Natural killer cell (primary cell): Measurements from ENCODE around the gene ST6GALNAC2. TPM values are rescaled to one million over a fixed set of nuclear protein-coding genes. Genes with fewer than 3 reads are reported as not detected.

Experiments used
- ATAC-seq, 3 donors: fragments of 150-1000 bp in 2 of 3; fragments of 200-7000 bp in 1 of 3; cut with Tn5 transposase; 1 replicate in 1 of 3; 2 replicates in 2 of 3; pipeline ENCODE4 v1.10.0; 2021; ENCODE audit warnings: mild to moderate bottlenecking in 2 of 3, moderate library complexity in 2 of 3
- DNase-seq, 2 donors: peaks; one replicate each; pipeline versions ENCODE4 v3.0.0 to v3.0.0-alpha.2; 2013 to 2021; ENCODE audit warnings: mixed read lengths in 1 of 2
- H3K27ac ChIP-seq: one replicate; pipeline ENCODE4 v1.5.1; 2013; ENCODE audit warnings: mild to moderate bottlenecking, low read length
- H3K27me3 ChIP-seq: one replicate; pipeline ENCODE4 v1.6.1; 2013; ENCODE audit warnings: low read length; ENCODE audit not compliant: control insufficient read depth, insufficient read depth
- H3K36me3 ChIP-seq: one replicate; pipeline ENCODE4 v1.6.1; 2013; ENCODE audit warnings: low read length; ENCODE audit not compliant: control insufficient read depth, insufficient read depth
- H3K4me1 ChIP-seq: one replicate; pipeline ENCODE4 v1.6.1; 2013; ENCODE audit warnings: low read length; ENCODE audit not compliant: control insufficient read depth, insufficient read depth
- H3K4me3 ChIP-seq: one replicate; pipeline ENCODE4 v1.5.1; 2013; ENCODE audit warnings: low read length
- H3K9me3 ChIP-seq: one replicate; pipeline ENCODE4 v1.6.1; 2013; ENCODE audit warnings: low read length; ENCODE audit not compliant: control insufficient read depth, insufficient read depth
- H3K27ac Mint-ChIP-seq, 2 donors: one replicate each; pipeline ENCODE4 v1.8.0; 2022; ENCODE audit warnings: mild to moderate bottlenecking in 2 of 2, mixed read lengths in 2 of 2, moderate library complexity in 1 of 2
- H3K27me3 Mint-ChIP-seq, 2 donors: one replicate each; pipeline ENCODE4 v1.8.0; 2022; ENCODE audit warnings: low read depth in 2 of 2, mixed read lengths in 2 of 2
- H3K36me3 Mint-ChIP-seq: one replicate; pipeline ENCODE4 v1.8.0; 2022; ENCODE audit warnings: mixed read lengths
- H3K4me1 Mint-ChIP-seq, 2 donors: one replicate each; pipeline ENCODE4 v1.8.0; 2022; ENCODE audit warnings: mixed read lengths in 2 of 2
- H3K4me3 Mint-ChIP-seq: one replicate; pipeline ENCODE4 v1.8.0; 2022; ENCODE audit warnings: mild to moderate bottlenecking, moderate library complexity, mixed read lengths
- H3K9me3 Mint-ChIP-seq, 2 donors: one replicate each; pipeline ENCODE4 v1.8.0; 2022; ENCODE audit warnings: mixed read lengths in 2 of 2
- WGBS: methylation state at CpG from one replicate; pipeline ENCODE4 v1.1.7; 2013; ENCODE audit warnings: missing lambda C conversion rate; ENCODE audit not compliant: insufficient coverage; 5-methylcytosine and 5-hydroxymethylcytosine counted together
- intact Hi-C: fragments of 100-400 bp; cut with micrococcal nuclease; formaldehyde crosslinking; loops from one replicate; pipeline ENCODE4 v1.14.2; 2022
- total RNA-seq, 4 donors: library from RNA; stranded (reverse); fragments of 120-200 nt in 1 of 4; gene quantifications; one replicate each; pipeline versions ENCODE4 v1.2.3 to v1.2.4, GENCODE V29; 2013 to 2022
- TF ChIP-seq, protein P1 (sequence below): fragments of 200-600 bp; IDR thresholded peaks from one replicate; pipeline ENCODE4 v1.8.0; 2022; ENCODE audit warnings: antibody characterized with exemption

Gene ST6GALNAC2
- total RNA-seq, 3 donors from 2014 or later (not counting 1 experiment from before 2014, with no cell fraction given), result 0.65 TPM; not detected in 2

DNA sequence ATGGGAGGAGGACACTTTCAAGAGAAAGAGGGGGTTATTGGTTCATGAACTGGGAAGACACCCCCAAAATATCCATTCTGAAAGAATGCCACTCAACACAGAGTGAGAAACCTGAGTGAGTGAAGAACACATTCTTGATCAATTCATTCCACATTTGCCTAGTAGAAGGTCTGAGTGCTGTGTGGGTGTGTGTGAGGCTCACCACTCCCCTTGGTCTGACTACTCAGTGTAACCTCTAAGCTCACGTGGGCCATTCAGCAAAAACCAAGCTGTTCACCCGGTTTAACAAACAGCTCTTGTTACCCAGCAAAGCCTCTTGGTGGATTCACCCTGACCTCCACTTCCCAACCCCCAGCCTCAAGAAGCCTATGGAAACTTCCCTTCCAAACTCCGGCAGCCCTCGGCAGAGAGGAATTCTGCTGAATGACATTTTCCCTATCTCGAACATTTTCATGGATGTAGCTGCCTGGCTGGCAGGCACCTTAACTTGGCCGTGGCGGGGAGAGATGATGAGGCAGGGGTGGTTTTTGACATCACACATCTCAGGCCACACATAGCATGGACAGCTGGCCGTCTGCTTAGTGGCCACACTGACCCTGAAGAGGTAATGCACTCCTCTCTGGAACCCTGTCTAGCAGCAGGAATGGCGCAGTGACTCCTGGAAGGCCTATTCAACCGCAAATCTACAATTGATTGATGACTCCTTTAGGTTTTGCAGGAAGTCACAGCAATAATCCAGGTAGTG is 46.3 kb upstream of the ST6GALNAC2 start:
- intact Hi-C loops, result no loop called here
- ATAC-seq, result peak in 1 of 3 donors; percentile 86
- Histone ChIP-seq H3K4me1 (no peaks in the 10 kb centered on the region), H3K9me3 (no peaks in the 10 kb centered on the region), H3K4me3 (no peak overlapping the region), H3K36me3 (no peaks in the 10 kb centered on the region), H3K27me3 (no peaks in the 10 kb centered on the region), H3K27ac (no peak overlapping the region)
- Mint-ChIP-seq H3K4me3 (no peak overlapping the region), H3K4me1 (no peaks in the 10 kb centered on the region), H3K9me3 (no peaks in the 10 kb centered on the region), H3K36me3 (no peaks in the 10 kb centered on the region), H3K27ac (no peak overlapping the region), H3K27me3 (peaks cover 0 to 2% of the 10 kb centered on the region in 2 donors)
- TF ChIP-seq, protein P1, sequence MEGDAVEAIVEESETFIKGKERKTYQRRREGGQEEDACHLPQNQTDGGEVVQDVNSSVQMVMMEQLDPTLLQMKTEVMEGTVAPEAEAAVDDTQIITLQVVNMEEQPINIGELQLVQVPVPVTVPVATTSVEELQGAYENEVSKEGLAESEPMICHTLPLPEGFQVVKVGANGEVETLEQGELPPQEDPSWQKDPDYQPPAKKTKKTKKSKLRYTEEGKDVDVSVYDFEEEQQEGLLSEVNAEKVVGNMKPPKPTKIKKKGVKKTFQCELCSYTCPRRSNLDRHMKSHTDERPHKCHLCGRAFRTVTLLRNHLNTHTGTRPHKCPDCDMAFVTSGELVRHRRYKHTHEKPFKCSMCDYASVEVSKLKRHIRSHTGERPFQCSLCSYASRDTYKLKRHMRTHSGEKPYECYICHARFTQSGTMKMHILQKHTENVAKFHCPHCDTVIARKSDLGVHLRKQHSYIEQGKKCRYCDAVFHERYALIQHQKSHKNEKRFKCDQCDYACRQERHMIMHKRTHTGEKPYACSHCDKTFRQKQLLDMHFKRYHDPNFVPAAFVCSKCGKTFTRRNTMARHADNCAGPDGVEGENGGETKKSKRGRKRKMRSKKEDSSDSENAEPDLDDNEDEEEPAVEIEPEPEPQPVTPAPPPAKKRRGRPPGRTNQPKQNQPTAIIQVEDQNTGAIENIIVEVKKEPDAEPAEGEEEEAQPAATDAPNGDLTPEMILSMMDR, result no peak
- 90% methylated on average over 10 of the region's 10 CpGs for WGBS
- no peak for DNase-seq

DNA sequence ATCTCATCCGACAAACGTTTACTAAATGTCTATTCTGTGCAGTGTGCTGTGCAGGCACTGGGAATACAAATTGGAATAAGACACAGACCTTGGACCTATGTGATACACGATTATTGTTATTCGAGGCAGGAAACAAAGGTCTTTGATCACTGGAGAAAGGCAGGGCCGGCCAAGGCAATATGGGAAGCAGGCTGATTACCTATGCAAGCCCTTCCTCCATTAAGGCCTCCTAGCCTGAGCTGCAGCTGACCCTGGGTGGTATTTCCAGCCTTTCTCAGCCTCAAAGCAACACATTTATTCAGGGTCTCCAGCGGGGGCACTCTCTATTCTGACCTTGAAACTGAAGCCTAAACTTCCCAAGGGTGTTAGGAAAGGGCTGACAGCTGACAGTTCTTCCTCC is 44.5 kb upstream of the ST6GALNAC2 start:
- Histone ChIP-seq H3K4me3 (no peak overlapping the region), H3K36me3 (no peaks in the 10 kb centered on the region), H3K27me3 (no peaks in the 10 kb centered on the region), H3K27ac (no peak overlapping the region), H3K4me1 (no peaks in the 10 kb centered on the region), H3K9me3 (no peaks in the 10 kb centered on the region)
- H3K27ac Mint-ChIP-seq, result no peak overlapping the region
- WGBS, result 85% methylated on average over 6 of the region's 6 CpGs
- no peak overlapping the region for H3K4me3 Mint-ChIP-seq
- H3K27me3 Mint-ChIP-seq, result peaks cover 0 to 6% of the 10 kb centered on the region in 2 donors
- no peaks in the 10 kb centered on the region for H3K9me3 Mint-ChIP-seq
- intact Hi-C loops, result no loop called here
- DNase-seq (no peak), ATAC-seq (no peak)
- TF ChIP-seq, protein P1, result no peak
- H3K4me1 Mint-ChIP-seq, result no peaks in the 10 kb centered on the region
- no peaks in the 10 kb centered on the region for H3K36me3 Mint-ChIP-seq

DNA sequence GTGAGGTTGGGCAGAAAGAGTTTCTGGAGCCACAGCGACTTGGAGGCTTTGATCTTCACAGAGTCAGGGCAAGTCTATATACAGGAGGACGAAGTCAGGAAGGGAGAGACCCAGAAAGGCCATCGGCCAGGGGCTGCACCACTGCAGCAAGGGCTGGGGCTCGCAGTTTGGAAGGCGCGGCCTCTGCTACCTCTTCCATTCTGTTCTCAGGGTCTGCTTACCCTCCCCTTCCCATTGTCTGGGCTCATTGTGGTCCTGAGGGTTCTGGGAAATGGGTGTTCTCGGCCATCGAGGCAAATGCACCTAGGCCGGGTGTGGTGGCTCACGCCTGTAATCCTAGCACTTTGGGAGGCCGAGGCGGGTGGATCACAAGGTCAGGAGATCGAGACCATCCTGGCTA is 41.9 kb upstream of the ST6GALNAC2 start:
- no peaks in the 10 kb centered on the region for H3K9me3 ChIP-seq
- H3K27ac Mint-ChIP-seq, result no peak overlapping the region
- intact Hi-C loops, result no loop called here
- H3K4me3 Mint-ChIP-seq, result no peak overlapping the region
- H3K4me1 ChIP-seq, result no peaks in the 10 kb centered on the region
- no peak for ATAC-seq
- no peak for DNase-seq
- H3K36me3 Mint-ChIP-seq, result no peaks in the 10 kb centered on the region
- no peaks in the 10 kb centered on the region for H3K36me3 ChIP-seq
- H3K27me3 Mint-ChIP-seq, result peaks cover 10 to 15% of the 10 kb centered on the region in 2 donors
- peaks cover 4 to 7% of the 10 kb centered on the region in 2 donors for H3K4me1 Mint-ChIP-seq
- TF ChIP-seq, protein P1, result no peak
- no peaks in the 10 kb centered on the region for H3K9me3 Mint-ChIP-seq
- H3K27me3 ChIP-seq, result no peaks in the 10 kb centered on the region
- no peak overlapping the region for H3K4me3 ChIP-seq
- WGBS, result 92% methylated on average over 8 of the region's 13 CpGs
- no peak overlapping the region for H3K27ac ChIP-seq

DNA sequence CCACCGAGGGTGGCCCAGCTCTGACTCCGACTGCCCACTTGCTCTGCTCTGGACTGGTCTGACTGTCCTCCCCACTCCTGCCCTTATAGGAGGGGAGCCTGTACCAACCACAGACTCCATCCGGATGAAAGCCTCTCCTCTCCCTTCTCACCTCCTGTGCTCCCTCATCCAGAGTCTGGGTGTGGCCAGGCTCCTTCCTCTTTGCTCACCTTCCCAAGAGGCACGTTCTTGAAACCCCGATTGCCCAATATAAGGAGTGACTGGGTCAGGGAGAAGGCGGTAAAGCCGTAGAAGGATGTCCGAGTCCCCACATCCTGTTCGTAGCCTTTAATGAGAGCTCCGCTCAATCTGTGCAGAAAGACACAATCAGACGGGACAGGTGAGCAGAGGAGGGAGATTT is 40.8 kb upstream of the ST6GALNAC2 start:
- intact Hi-C loops, result no loop called here
- Mint-ChIP-seq H3K4me3 (no peak overlapping the region), H3K27ac (no peak overlapping the region), H3K4me1 (peaks cover 4 to 7% of the 10 kb centered on the region in 2 donors), H3K9me3 (no peaks in the 10 kb centered on the region), H3K36me3 (no peaks in the 10 kb centered on the region), H3K27me3 (peaks cover 10 to 15% of the 10 kb centered on the region in 2 donors)
- H3K9me3 ChIP-seq, result no peaks in the 10 kb centered on the region
- DNase-seq (no peak), ATAC-seq (no peak)
- H3K4me1 ChIP-seq, result no peaks in the 10 kb centered on the region
- H3K4me3 ChIP-seq, result no peak overlapping the region
- no peaks in the 10 kb centered on the region for H3K27me3 ChIP-seq
- H3K36me3 ChIP-seq, result no peaks in the 10 kb centered on the region
- TF ChIP-seq, protein P1, result no peak
- WGBS, result 74% methylated on average over 11 of the region's 11 CpGs
- no peak overlapping the region for H3K27ac ChIP-seq
